ENCODE results near the gene CHAF1B.

The CHAF1B gene

DNA sequence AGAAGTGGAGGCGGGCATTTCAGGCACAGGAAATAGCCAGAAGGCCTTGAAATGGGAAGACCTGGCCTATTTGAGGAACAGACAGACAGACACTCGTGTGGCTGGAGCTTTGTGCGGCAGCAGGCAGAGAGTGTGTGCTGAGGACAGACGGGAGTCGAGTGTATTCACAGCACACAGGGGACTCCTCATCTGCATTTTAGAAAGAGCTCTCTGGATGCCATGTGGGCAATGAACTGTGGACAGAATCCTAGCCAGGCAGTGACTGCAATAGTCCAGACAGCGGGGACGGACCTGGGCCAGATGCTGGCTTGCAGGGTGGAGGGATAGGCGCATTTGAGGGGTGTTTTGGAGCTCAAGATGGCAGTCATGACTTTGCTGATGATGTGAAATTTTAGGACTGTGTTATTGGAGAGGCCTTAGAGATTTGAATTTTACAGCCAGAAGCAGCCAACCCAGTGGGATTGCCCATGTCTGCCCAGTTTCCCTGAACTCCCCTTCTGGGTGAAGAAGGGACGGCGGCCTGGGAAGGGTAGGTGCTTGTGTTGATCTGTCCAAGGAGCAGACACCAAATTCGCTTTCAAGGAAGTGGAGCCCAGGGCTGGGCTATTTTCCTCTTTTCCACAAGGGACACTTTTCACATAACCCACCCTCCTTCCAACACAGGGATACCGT, 43.7 kb downstream of the CHAF1B start:
- DNase-seq (ENCODE audit: low read depth in 2 of 2) = no peak

DNA sequence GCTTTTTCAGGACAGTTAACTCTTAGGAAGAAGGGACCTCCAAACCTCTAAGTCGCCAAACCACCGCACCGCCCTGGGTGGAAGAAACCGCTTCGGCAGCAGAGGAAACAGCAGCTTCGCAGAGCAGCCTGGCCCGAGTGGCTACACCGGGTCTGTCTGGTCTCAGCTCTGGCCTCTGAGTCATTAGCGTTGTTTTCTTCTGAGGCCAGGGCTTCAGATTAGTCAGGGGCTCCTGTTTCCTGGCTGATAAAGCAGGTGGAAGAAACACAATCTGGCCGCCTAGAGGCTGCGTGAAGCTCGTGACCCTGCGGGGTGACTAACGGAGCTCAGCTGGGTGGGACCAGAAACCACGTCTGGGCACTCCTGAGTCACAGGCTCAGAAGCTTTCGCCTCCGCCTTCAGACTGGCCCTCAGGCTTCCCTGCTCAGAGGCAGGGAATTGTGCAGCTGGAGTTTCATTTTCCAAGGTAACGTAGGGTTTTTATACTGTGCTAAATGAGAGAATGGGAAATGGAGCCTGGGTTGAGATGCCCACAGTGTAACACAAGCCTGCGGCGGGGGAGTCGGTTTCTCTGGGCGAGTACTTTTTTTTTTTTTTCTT, 44.9 kb downstream of the CHAF1B start:
- peak; percentile 14 to 34 for DNase-seq (ENCODE audit: low read depth in 2 of 2)

DNA sequence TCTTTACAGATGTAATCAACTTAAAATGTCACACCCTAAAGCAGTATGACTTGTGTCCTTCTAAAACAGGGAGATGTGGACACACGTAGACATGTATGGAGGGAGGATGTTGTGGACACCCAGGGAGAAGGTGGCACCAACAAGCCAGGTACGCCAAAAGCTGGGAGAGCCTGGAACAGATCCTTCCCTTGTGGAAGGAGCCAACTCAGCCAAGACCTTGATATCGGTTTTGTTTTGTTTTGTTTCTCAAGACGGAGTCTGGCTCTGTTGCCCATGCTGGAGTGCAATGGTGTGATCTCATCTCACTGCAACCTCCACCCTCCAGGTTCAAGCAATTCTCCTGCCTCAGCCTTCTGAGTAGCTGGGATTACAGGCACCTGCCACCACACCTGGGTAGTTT, 45.6 kb downstream of the CHAF1B start:
- no peak for DNase-seq (ENCODE audit: low read depth in 2 of 2)

GRCh38 chr21:36431252-36431651, 46.1 kb downstream of the CHAF1B start:
- DNase-seq (ENCODE audit: low read depth in 2 of 2) = no peak

DNA sequence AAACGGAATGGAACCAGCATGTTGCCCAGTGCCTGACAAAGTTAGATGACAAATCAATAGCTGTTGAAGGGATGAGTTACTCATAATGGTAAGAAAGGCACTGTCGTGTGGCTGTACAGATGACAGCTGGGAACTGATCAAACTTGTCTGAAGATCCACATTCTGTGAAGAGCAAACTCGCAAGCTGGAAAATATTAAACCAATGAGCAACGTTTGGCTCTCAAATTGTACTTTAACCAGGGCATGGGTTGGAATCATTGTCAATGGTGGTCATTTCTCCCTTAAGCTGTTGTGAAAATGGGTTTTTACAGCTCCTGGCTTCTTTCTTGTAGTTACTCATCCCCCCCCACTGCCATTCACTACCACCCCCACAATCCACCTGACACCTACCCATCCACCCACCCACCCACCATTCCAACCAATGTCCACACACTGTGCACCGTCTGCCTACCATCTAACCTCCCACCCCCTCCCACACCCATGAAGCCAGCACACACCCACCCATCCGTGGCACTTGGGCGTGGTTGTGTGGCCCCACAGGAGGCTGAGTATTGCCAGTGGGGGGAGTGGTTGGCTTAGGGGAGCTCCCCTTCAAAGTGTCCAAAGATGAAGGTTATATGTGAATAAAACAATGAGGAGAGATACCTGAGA, 48.0 kb downstream of the CHAF1B start:
- DNase-seq (ENCODE audit: low read depth in 2 of 2) = no peak

DNA sequence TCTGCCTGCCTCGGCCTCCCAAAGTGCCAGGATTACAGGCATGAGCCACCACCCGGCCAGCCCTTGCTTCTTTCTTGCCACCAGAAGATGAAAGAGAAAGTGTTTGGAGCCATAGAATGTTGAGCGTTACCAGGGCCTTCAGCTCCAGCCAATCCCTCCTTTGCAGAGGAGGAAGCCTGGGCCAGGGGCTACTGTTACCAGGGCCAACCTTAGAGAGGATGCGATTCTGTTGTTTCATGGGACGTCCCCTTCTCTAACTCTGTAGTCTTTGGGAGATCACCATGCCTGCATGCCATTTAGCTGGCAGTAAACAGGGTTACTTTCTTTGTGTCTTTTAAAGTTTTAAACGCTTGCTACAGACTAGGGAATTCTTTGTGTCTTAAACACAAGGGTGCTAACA, 49.0 kb downstream of the CHAF1B start:
- DNase-seq (ENCODE audit: low read depth in 2 of 2) = no peak

DNA sequence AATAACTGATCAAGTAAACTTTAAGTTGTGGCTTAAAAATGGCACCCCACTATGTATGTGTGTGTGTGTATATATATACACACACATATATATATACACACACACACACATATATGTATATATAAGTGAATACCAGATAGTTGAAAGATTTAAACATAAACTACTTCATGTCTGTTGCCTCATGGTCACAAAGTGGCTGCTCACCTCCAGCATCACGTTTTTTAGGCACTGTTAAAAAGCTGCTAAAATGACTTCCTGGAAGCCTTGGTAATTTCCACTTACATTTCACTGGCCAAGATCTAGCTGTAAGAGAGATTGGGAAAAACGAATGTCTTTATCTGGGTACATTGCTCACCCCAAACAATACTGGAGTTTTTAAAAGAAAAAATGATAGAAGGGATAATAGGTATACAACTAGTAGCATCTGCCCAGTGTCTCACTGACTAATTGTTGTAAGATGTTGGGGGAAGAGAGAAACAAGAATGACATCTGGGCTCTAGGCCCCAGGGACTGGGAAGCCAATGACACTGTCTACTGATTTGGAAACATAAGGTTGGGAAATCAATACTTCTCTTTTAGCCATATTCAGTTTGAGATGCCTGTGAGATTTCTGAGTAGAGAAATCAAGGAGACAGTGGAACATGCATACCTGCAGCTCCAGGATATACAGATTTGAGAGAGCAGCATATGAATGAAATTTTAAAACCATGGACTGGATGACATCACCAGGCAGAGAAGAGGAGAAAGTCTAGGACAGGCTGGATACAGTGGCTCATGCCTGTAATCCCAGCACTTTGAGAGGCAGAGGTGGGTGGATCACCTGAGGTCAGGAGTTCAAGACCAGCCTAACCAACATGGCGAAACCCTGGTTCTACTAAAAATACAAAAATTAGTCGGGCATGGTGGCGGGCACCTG, 51.9 kb downstream of the CHAF1B start:
- no peak for DNase-seq (ENCODE audit: low read depth in 2 of 2)

- DNase-seq (ENCODE audit: low read depth in 2 of 2) = no peak
Measured at GRCh38 chr21:36437745-36438128, 52.5 kb downstream of the CHAF1B start.

GRCh38 chr21:36441715-36442114, 56.5 kb downstream of the CHAF1B start:
- no peak for DNase-seq (ENCODE audit: low read depth in 2 of 2)

DNA sequence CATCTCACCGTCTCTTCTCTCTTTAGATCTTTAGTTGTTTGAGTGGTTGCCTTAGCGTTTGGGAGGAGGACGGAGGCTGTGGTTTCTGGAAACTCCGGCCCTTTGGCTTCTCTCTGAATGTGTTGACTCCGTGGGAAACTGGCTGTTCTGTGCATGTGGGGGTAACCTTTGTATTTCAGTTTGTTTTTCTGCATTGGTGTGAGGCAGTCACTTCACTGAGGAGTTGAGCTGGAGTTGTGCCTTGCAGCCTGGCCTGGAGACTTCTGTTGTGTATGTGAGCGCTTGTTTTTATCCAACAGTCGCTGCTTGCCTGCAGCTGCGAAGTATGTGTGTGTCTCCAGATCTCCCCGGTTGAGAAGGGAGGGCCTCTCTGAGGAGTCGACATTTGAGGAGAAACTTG, 61.1 kb downstream of the CHAF1B start:
- no peak for DNase-seq (ENCODE audit: low read depth in 2 of 2)

- no peak for DNase-seq (ENCODE audit: low read depth in 2 of 2)
Measured at GRCh38 chr21:36450511-36450910, 65.3 kb downstream of the CHAF1B start.

DNA sequence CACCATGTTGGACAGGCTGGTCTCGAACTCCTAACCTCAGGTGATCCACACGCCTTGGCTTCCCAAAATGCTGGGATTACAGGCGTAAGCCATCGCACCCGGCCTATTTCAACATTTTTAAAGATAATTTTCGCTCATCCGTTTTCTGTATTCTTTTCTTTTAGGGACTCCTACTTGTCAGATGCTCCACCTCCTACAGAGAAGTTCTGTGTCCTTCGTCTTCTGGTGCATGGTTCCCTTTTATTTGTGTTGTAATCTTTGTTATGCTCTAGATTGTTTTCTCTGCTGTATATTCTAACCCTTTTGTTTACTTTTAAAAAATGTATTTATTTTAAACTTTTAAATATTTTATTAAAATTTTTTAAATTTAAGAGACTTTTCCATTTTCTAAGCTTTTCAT, 66.3 kb downstream of the CHAF1B start:
- no peak for DNase-seq (ENCODE audit: low read depth in 2 of 2)

GRCh38 chr21:36452281-36452825, 67.2 kb downstream of the CHAF1B start:
- no peak for DNase-seq (ENCODE audit: low read depth in 2 of 2)

DNA sequence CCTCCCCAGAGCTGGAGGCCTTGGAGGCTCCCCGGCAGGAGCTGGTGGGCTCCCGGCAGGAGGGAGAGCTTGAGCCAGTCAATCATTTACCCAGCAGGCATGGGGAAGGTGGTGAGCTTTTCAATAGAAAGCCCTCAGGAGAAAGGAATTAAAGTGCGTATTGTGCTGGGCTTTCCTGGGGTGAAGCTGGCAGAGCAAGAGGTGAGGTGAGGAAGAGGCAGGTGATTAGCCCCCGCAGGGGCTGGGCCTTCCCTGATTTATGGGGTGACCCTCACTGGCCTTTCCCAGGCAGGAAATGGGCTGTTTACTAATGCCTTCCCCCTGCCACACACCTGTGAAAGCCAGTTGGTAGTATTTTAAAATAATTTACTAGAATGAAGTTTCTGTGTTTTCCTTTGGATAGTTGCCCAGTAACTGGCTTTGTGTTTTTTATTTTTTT, 68.9 kb downstream of the CHAF1B start:
- DNase-seq (ENCODE audit: low read depth in 2 of 2) = no peak

DNA sequence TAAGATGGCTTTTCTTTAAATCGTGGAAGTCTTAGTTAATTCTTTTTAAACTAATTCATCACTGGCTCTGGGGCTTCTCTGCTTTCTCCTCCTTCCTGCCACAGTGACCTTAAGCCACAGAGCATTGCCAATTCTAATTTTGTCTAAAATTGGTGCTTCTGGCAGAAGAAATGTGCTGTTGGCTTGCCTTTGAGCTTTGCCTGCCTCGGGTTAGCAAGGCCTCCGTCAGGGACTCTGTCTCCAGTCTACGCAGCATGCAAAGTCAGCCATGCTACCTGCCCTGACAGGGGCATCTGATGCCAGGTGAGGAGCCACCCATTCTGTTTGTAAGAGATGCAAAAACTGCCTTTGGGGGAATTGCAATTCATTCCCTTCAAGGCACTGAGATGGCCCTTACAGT, 69.5 kb downstream of the CHAF1B start:
- DNase-seq (ENCODE audit: low read depth in 2 of 2) = no peak

DNA sequence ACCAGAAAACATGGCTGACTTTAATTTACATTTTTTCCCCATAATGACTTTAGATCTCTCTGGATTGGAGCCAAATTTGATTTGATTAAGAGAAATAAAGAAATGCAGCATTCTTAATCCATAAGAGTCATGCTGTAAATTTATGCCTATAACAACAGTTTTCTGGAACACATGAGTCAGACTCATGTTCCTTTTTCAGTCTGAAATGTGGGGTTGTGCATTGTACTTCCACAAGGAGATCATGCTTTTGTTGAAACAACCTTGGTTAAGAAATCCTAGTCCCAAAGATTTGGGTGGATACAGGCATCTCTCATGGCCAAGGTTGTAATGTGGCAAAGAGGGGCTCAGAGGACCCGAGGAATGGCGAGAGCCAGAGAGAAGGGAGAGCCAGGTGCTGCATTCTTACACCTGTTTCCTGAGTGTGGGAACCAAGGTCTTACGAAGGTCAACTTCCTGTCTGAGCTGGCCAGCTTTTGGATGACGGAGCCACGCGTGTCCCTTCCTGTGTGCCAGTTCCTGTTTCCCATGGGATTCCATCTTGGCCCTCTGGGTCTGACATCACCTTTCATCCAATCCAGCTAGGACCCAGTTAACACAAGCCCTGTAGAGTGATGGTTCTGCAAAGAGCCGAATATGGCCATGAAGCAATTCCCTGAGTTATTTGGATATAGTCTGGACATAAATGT, 71.7 kb downstream of the CHAF1B start:
- no peak for DNase-seq (ENCODE audit: low read depth in 2 of 2)

DNA sequence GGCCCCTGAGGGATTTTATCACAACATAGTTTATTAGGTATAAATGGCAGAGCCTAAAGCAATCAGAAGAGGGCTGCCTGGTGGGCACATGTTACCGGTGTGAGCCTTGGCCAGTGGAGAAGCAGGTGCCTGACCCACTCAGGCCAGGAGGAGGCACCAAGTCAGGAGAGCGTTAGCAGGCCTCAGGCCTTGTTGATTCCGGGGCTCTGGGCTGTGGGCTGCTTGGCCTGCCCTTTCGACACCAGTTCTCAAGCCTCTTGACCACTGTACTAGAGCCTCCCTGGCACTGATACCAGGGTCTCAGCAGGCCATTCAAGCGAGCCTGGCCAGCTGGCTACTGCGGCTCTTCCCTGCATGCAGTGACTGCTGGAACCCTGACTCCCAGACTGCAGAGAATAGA, 73.9 kb downstream of the CHAF1B start:
- no peak for DNase-seq (ENCODE audit: low read depth in 2 of 2)

GRCh38 chr21:36460866-36461265, 75.7 kb downstream of the CHAF1B start:
- no peak for DNase-seq (ENCODE audit: low read depth in 2 of 2)

- no peak for DNase-seq (ENCODE audit: low read depth in 2 of 2)
Measured at GRCh38 chr21:36461277-36461917, 76.2 kb downstream of the CHAF1B start.

- DNase-seq (ENCODE audit: low read depth in 2 of 2) = no peak
Measured at GRCh38 chr21:36461918-36462486, 76.8 kb downstream of the CHAF1B start.

GRCh38 chr21:36463204-36463603, 78.0 kb downstream of the CHAF1B start:
- DNase-seq (ENCODE audit: low read depth in 2 of 2) = no peak
